ENCODE measurements around the gene PPM1E. TPM values are rescaled to one million over a fixed set of nuclear protein-coding genes. Genes with fewer than 3 reads are reported as not detected.
"Not testable (repeated sequence)": the region's sequence is repeated elsewhere in the genome, so short reads cannot be mapped to it uniquely, and the experiment has no call there.

Gene PPM1E
- total RNA-seq, 2 donors from 2014 or later = 4.1 to 7.8 TPM

GRCh38 chr17:58741121-58741625 is 14.5 kb upstream of the PPM1E start:
- Histone ChIP-seq H3K4me1 (replicated peaks) (no peaks in the 10 kb centered on the region), H3K27me3 (replicated peaks; ENCODE audit: insufficient read depth) (no peaks in the 10 kb centered on the region), H3K4me3 (no peak overlapping the region), H3K36me3 (no peaks in the 10 kb centered on the region), H3K9me3 (no peaks in the 10 kb centered on the region), H3K27ac (no peak overlapping the region)
- TF ChIP-seq, protein P1, sequence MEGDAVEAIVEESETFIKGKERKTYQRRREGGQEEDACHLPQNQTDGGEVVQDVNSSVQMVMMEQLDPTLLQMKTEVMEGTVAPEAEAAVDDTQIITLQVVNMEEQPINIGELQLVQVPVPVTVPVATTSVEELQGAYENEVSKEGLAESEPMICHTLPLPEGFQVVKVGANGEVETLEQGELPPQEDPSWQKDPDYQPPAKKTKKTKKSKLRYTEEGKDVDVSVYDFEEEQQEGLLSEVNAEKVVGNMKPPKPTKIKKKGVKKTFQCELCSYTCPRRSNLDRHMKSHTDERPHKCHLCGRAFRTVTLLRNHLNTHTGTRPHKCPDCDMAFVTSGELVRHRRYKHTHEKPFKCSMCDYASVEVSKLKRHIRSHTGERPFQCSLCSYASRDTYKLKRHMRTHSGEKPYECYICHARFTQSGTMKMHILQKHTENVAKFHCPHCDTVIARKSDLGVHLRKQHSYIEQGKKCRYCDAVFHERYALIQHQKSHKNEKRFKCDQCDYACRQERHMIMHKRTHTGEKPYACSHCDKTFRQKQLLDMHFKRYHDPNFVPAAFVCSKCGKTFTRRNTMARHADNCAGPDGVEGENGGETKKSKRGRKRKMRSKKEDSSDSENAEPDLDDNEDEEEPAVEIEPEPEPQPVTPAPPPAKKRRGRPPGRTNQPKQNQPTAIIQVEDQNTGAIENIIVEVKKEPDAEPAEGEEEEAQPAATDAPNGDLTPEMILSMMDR (IDR thresholded peaks at IDR 0.05) = no peak
- no peak for TF ChIP-seq POLR2A (IDR thresholded peaks at IDR 0.05)
- TF ChIP-seq POLR2AphosphoS5 (IDR thresholded peaks at IDR 0.05) = peak; percentile 32
- 71% methylated on average over 8 of the region's 8 CpGs for WGBS
- no peak for DNase-seq (ENCODE audit: low spot score)
- intact Hi-C loops (cut with DNase I) = no loop called here

GRCh38 chr17:58747674-58748073 is 8.0 kb upstream of the PPM1E start:
- no peaks in the 10 kb centered on the region for H3K36me3 ChIP-seq
- no peaks in the 10 kb centered on the region for H3K4me1 ChIP-seq (replicated peaks)
- no peak for DNase-seq (ENCODE audit: low spot score)
- no peaks in the 10 kb centered on the region for H3K9me3 ChIP-seq
- no peaks in the 10 kb centered on the region for H3K27me3 ChIP-seq (replicated peaks; ENCODE audit: insufficient read depth)
- WGBS = 96% methylated on average over 1 of the region's 1 CpG
- H3K27ac ChIP-seq = no peak overlapping the region
- no peak overlapping the region for H3K4me3 ChIP-seq
- intact Hi-C loops (cut with DNase I) = no loop called here
- TF ChIP-seq, protein P1 (IDR thresholded peaks at IDR 0.05) = no peak
- TF ChIP-seq POLR2AphosphoS5 (IDR thresholded peaks at IDR 0.05) (no peak), POLR2A (IDR thresholded peaks at IDR 0.05) (no peak)

DNA sequence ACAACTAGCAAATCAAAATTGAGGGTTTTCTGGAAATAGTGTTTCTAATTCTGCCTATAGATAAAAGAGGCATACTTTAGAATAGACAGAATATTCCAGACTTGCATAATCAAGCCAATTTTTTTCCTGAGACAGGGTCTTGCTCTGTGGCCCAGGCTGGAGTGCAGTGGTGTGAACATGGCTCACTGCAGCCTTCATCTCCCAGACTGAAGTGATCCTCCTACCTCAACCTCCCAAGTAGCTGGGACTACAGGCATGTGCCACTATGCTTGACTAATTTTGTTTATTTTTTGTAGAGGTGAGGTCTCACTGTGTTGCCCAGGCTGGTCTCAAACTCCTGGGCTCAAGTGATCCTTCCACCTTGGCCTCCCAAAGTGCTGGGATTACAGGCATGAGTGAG is 6.0 kb upstream of the PPM1E start:
- H3K36me3 ChIP-seq; intact Hi-C loops (cut with DNase I); H3K4me3 ChIP-seq; H3K27me3 ChIP-seq (replicated peaks; ENCODE audit: insufficient read depth); H3K9me3 ChIP-seq; DNase-seq (ENCODE audit: low spot score); H3K4me1 ChIP-seq (replicated peaks); H3K27ac ChIP-seq: not testable (repeated sequence)

DNA sequence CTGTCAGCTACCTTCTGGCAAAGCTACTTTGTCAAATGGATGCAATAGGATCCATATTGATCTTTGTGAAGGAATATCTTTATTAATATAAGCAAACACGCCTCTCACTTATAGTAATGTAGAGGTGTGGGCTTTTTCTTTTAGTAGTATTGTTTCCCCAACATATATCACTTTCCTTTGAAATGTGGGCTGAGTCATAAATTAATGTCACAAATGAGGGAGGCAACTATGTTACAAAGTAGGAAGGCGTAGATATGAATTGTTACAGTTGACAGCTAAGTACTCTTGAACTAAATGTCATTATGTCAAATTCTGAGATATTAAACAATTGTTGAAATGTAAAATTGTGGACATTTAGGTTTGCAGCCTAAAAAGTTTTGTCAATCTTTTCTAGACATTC is 2.6 kb upstream of the PPM1E start:
- TF ChIP-seq, protein P1 (IDR thresholded peaks at IDR 0.05) = no peak
- no peak for TF ChIP-seq POLR2AphosphoS5 (IDR thresholded peaks at IDR 0.05)
- no peak for DNase-seq (ENCODE audit: low spot score)
- WGBS = 50% methylated on average over 2 of the region's 2 CpGs
- Histone ChIP-seq H3K27me3 (replicated peaks; ENCODE audit: insufficient read depth) (no peaks in the 10 kb centered on the region), H3K4me3 (no peak overlapping the region), H3K27ac (no peak overlapping the region), H3K36me3 (no peaks in the 10 kb centered on the region), H3K4me1 (replicated peaks) (no peaks in the 10 kb centered on the region), H3K9me3 (no peaks in the 10 kb centered on the region)
- intact Hi-C loops (cut with DNase I) = no loop called here

- peak overlapping the region; percentile 60 for H3K4me3 ChIP-seq
- H3K27me3 ChIP-seq (replicated peaks; ENCODE audit: insufficient read depth) = no peaks in the 10 kb centered on the region
Measured at GRCh38 chr17:58755269-58755576, 431 bp upstream of the PPM1E start.

More at GRCh38 chr17:58755269-58755576, 431 bp upstream of the PPM1E start:
- WGBS = 13% methylated on average over 2 of the region's 2 CpGs
- Histone ChIP-seq H3K9me3 (no peaks in the 10 kb centered on the region), H3K4me1 (replicated peaks) (no peaks in the 10 kb centered on the region), H3K36me3 (no peaks in the 10 kb centered on the region), H3K27ac (no peak overlapping the region)
- TF ChIP-seq POLR2AphosphoS5 (IDR thresholded peaks at IDR 0.05) (no peak), POLR2A (IDR thresholded peaks at IDR 0.05) (no peak)
- TF ChIP-seq, protein P1 (IDR thresholded peaks at IDR 0.05) = no peak
- no peak for DNase-seq (ENCODE audit: low spot score)
- intact Hi-C loops (cut with DNase I) = no loop called here

Data from prostate gland (tissue), 2 donors.